DMS79 treated with DMSO at 0.1 percent for 48 hours (cell line): ENCODE measurements around the gene JARID2.

ENCODE experiments used
- DNase-seq: peaks from one replicate; lab custom pipeline; 2025; lab: John Stamatoyannopoulos, UW

Gene JARID2

GRCh38 chr6:15376900-15377487 is 131.1 kb downstream of the JARID2 start:
- DNase-seq: no peak

- no peak for DNase-seq
Observed at GRCh38 chr6:15378272-15378671, 132.4 kb downstream of the JARID2 start.

GRCh38 chr6:15378866-15379265 is 133.0 kb downstream of the JARID2 start:
- DNase-seq: no peak

DNA sequence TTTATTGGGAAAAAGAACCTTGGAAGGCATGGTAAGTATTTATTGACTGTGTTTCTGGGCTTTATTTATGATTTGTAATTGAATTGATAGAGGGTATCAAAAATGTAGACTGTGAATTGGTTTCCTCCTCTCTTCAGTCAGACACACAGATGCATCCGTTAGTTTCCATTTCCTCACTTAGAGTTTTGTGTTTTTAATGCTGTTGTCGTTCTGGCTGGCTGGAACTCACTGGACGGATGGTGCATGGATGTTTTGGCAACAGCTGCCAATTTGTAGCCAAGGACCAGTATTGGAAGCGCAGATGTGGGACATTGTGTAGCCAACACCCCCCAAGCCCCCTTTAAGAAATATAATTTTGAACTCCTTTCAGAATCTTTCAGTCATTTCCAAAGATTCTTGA is 134.5 kb downstream of the JARID2 start:
- DNase-seq: no peak

- DNase-seq: no peak
Observed at GRCh38 chr6:15382089-15382488, 136.2 kb downstream of the JARID2 start.

- no peak for DNase-seq
Observed at GRCh38 chr6:15382712-15383111, 136.8 kb downstream of the JARID2 start.

- DNase-seq: no peak
Observed at GRCh38 chr6:15384901-15385300, 139.0 kb downstream of the JARID2 start.

- DNase-seq: no peak
Observed at GRCh38 chr6:15385521-15385920, 139.7 kb downstream of the JARID2 start.

- DNase-seq: no peak
Observed at GRCh38 chr6:15386110-15386755, 140.4 kb downstream of the JARID2 start.

GRCh38 chr6:15386756-15387112 is 140.9 kb downstream of the JARID2 start:
- no peak for DNase-seq

- DNase-seq: no peak
Observed at GRCh38 chr6:15387118-15387517, 141.2 kb downstream of the JARID2 start.

DNA sequence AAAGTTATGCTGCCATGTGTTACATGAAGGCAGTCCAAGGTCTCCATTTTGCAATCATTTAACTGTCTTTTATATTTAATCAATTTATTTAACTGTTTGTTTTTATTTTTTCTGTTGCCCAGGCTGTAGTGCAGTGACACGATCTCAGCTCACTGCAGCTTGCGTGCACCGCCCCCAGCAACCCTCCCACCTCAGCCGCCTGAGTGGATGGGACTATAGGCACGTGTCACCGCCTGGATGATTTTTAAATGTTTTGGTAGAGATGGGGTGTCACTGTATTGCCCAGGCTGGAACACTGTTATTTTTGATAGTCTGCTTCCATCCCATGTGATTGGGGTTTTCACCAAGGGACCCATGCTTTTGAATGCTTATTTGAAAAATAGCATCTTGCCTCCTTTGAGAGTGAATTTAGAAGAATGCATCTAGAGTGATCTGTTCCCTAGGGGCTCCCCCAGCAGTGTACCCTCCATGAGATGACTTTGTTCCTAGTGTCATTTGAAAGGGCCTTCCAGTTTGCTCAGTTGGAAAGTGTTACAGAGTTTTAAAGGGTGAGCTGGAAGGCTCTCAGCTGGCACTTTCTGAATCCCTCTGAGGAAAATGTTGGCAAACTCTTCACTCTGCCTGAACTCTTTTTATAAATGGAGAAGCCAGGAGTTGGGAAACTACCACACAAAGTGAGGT is 143.4 kb downstream of the JARID2 start:
- DNase-seq: no peak

- DNase-seq: no peak
Observed at GRCh38 chr6:15389765-15390723, 144.2 kb downstream of the JARID2 start.

DNA sequence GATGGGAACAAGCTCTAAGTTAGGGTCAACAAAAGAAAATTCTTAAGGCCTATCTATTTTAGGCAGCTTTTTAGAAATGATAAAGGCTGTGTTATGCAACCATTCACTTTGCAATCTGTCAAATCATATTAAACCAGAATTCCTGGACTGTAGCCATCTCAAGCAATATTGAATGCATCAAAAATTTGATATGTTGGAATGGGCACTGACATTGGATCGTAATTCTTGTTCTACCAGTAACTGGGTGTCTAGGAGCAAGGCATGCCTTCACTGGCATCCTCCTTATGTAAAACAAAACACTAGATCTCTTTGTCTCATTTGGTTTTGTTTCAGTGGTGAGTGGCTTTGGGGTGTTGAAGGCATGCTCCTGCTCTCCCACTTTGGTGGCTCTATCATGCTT is 145.6 kb downstream of the JARID2 start:
- DNase-seq: no peak

DNA sequence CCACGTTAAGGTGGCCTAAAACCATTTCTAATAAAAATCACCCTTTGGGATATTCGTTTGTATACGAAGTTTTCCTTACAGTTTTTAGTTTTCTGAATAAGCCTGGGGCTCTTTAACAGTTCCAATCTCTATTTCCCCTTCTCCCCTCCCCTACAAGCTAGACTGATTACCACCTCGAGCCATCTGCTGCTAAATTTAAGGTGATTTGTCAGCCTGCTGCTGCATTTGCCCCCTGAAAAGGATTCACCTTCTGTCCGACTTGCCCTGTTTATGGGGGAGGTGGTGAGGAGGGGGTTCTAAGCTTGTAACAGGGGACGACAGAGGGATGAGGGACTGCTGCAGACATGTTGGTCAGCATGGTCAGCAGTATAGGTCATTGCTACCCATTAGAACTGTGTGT is 146.3 kb downstream of the JARID2 start:
- DNase-seq: no peak

GRCh38 chr6:15393605-15394004 is 147.7 kb downstream of the JARID2 start:
- DNase-seq: no peak

DNA sequence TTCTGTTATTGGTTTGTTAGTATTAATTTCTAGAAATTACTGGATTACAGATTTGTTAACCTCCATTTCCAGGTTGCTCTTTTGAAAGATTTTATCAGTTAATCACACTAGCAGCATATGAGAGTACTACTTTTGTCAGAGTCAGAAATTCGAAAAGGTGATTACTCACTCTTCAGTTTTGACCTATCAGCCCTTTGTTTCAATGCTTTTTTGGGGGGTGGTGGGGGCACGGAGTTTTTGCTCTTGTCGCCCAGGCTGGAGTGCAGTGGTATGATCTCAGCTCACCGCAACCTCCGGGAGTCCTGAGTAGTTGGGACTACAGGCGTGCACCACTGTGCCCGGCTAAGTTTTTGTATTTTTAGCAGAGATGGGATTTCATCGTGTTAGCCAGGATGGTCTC is 149.2 kb downstream of the JARID2 start:
- DNase-seq: no peak

- DNase-seq: no peak
Observed at GRCh38 chr6:15396808-15397207, 150.9 kb downstream of the JARID2 start.

DNA sequence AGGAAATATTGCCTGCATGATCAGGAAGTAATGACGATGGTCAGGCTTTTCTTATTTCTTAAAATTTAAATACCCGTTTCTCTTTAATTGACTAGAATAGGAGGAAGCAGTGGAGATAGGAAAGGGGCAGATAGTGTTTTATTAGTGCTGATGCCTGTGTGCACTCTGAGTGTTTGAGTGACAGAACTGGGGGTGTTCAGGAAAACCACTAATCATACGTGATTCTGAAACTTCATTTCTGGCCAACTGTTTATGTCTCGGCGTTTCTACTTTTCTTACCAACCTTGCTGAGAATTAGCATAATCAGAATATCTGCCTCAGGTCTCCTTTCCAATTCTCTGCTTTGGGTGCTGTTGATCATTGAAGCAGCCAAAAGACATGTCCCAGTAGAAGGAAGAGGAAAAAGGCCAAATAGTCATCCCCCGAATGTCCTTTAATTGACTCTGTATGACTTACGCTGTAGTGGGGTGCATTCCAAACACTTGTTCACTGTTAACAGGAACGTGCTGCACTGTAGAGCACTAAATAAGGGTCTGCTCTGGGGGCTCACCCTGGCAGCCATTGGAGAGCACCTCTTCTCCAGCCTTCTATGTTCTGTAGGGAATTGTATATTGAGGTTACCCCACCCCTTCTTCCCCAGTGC is 152.9 kb downstream of the JARID2 start:
- no peak for DNase-seq

DNA sequence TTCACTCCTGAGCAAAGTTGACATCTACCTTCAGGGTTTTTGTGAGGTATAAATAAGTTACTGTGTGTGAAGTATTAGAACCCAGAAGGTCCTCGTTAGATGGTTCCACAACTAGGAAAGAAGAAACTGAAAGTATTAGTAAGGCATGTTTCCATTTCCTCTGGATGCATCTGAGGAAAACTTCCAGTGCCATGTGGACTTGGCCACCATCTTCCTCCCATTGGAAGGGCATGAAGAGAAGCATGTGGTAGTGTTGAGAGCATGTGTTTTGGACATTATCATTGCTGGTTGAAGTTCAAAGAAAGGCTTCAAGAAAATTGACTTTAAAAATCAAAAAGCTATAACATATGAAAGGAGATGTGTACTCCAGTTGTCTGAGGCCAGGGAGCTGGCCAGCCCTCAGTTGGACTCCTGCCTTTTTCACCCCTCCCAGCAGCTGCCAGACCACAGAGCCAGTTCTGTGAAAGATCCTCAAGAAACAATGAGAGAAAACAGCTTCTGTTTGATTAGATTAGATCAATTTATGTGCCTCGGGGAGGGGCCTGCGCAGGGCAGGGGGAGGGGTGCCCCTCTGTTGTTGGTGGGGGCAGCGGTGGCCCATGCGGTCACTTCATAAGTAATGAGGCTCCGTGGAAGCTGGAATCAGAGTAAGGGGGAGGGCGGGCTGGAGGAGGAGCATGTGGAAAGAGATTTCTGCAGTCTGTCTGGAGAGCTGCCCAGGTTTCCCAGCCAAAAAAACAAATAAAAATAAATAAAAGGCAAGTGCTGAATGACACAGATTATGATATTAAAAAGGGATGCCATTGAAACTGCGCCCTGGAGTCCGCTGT is 154.0 kb downstream of the JARID2 start:
- peak; percentile 71 for DNase-seq

GRCh38 chr6:15400572-15401004 is 154.7 kb downstream of the JARID2 start:
- peak; percentile 62 for DNase-seq
